A673 (cell line): Measurements from ENCODE around the gene HMGA1.

ENCODE experiments used
- EZH2 ChIP-seq: fragments of 200-600 bp; sonication (generic); IDR thresholded peaks from 2 replicates; pipeline ENCODE4 v1.6.1; 2017; ENCODE audit warnings: borderline replicate concordance, low read depth, mild to moderate bottlenecking, mixed read lengths, antibody characterized with exemption, low read length; ENCODE audit not compliant: poor library complexity, severe bottlenecking
- TF ChIP-seq, protein P1 (sequence below): fragments of 300-800, 200-600 bp; sonication (generic); conservative IDR thresholded peaks from 2 replicates; pipeline ENCODE4 v1.5.1; 2017; ENCODE audit warnings: low read depth, mild to moderate bottlenecking, antibody characterized with exemption, low read length, moderate library complexity, mixed read lengths

DNA sequence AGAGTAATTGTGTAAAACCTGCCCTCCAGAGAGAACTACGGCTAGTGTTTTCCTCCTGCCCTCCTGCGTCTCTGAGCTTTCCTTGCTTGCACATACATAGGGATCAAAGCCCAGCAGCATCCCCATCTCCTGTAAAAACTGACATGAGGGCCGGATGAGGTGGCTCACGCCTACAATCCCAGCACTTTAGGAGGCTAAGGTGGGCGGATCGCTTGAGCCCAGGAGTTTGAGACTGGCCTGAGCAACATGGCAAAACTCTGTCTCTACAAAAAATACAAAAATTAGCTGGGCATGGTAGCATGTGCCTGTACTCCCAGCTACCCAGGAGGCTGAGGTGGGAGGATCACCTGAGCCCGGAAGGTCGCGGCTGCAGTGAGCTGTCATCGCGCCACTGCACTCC is 52.5 kb downstream of the HMGA1 start:
- TF ChIP-seq, protein P1, sequence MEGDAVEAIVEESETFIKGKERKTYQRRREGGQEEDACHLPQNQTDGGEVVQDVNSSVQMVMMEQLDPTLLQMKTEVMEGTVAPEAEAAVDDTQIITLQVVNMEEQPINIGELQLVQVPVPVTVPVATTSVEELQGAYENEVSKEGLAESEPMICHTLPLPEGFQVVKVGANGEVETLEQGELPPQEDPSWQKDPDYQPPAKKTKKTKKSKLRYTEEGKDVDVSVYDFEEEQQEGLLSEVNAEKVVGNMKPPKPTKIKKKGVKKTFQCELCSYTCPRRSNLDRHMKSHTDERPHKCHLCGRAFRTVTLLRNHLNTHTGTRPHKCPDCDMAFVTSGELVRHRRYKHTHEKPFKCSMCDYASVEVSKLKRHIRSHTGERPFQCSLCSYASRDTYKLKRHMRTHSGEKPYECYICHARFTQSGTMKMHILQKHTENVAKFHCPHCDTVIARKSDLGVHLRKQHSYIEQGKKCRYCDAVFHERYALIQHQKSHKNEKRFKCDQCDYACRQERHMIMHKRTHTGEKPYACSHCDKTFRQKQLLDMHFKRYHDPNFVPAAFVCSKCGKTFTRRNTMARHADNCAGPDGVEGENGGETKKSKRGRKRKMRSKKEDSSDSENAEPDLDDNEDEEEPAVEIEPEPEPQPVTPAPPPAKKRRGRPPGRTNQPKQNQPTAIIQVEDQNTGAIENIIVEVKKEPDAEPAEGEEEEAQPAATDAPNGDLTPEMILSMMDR, result no peak
- TF ChIP-seq EZH2, result no peak
